HEK293 (cell line): ENCODE measurements around the gene NHP2.

Experiments used
- AEBP2 ChIP-seq: fragments of 450-650 bp; formaldehyde crosslinking; IDR thresholded peaks from 2 replicates; pipeline ENCODE4 v1.5.1; 2016; ENCODE audit warnings: missing biosample characterization, missing genetic modification characterization, borderline replicate concordance
- CTCF ChIP-seq: fragments of 450-650 bp; formaldehyde crosslinking; IDR thresholded peaks from 2 replicates; pipeline ENCODE4 v1.5.1; 2016; ENCODE audit warnings: missing biosample characterization, missing genetic modification characterization
- KLF16 ChIP-seq: fragments of 450-650 bp; formaldehyde crosslinking; IDR thresholded peaks from 2 replicates; pipeline ENCODE4 v1.5.1; 2017; ENCODE audit warnings: missing biosample characterization, missing genetic modification characterization
- OVOL3 ChIP-seq: fragments of 450-650 bp; formaldehyde crosslinking; IDR thresholded peaks from 2 replicates; pipeline ENCODE4 v1.5.1; 2016; ENCODE audit warnings: missing biosample characterization, missing genetic modification characterization
- SP2 ChIP-seq: fragments of 450-650 bp; formaldehyde crosslinking; IDR thresholded peaks from 2 replicates; pipeline ENCODE4 v1.5.1; 2016; ENCODE audit warnings: missing biosample characterization, missing genetic modification characterization
- TSHZ1 ChIP-seq: fragments of 450-650 bp; formaldehyde crosslinking; IDR thresholded peaks from 2 replicates; pipeline ENCODE4 v1.5.1; 2016; ENCODE audit warnings: missing biosample characterization, missing genetic modification characterization, borderline replicate concordance
- YY1 ChIP-seq: fragments of 450-650 bp; formaldehyde crosslinking; IDR thresholded peaks from 2 replicates; pipeline ENCODE4 v1.5.1; 2018; ENCODE audit warnings: missing biosample characterization, missing genetic modification characterization
- ZBTB1 ChIP-seq: fragments of 450-650 bp; formaldehyde crosslinking; IDR thresholded peaks from 2 replicates; pipeline ENCODE4 v1.5.1; 2016; ENCODE audit warnings: missing biosample characterization, missing genetic modification characterization
- ZBTB21 ChIP-seq: fragments of 450-650 bp; formaldehyde crosslinking; IDR thresholded peaks from 2 replicates; pipeline ENCODE4 v1.5.1; 2017; ENCODE audit warnings: missing biosample characterization, missing genetic modification characterization
- ZNF148 ChIP-seq: fragments of 450-650 bp; formaldehyde crosslinking; IDR thresholded peaks from 2 replicates; pipeline ENCODE4 v1.5.0; 2017; ENCODE audit warnings: missing biosample characterization, missing genetic modification characterization, borderline replicate concordance
- ZNF16 ChIP-seq: fragments of 450-650 bp; formaldehyde crosslinking; IDR thresholded peaks from 2 replicates; pipeline ENCODE4 v1.5.1; 2016; ENCODE audit warnings: low read depth, missing biosample characterization, missing genetic modification characterization
- ZNF23 ChIP-seq: fragments of 450-650 bp; formaldehyde crosslinking; IDR thresholded peaks from 2 replicates; pipeline ENCODE4 v1.5.1; 2016; ENCODE audit warnings: missing biosample characterization, missing genetic modification characterization, borderline replicate concordance
- ZNF274 ChIP-seq, 2 experiments: fragments of 200-500 bp in 1 of 2; fragments of 450-650 bp in 1 of 2; sonication (Bioruptor generic) in 1 of 2; formaldehyde crosslinking in 1 of 2; IDR thresholded peaks; 2 replicates each; pipeline versions ENCODE4 v1.5.1 to v1.6.1; 2014 to 2016; ENCODE audit warnings: borderline replicate concordance in 1 of 2, inconsistent platforms in 1 of 2, low read length in 1 of 2, missing biosample characterization in 1 of 2, missing genetic modification characterization in 1 of 2
- ZNF692 ChIP-seq: fragments of 450-650 bp; formaldehyde crosslinking; IDR thresholded peaks from 2 replicates; pipeline ENCODE4 v1.5.1; 2016; ENCODE audit warnings: missing biosample characterization, missing genetic modification characterization

DNA sequence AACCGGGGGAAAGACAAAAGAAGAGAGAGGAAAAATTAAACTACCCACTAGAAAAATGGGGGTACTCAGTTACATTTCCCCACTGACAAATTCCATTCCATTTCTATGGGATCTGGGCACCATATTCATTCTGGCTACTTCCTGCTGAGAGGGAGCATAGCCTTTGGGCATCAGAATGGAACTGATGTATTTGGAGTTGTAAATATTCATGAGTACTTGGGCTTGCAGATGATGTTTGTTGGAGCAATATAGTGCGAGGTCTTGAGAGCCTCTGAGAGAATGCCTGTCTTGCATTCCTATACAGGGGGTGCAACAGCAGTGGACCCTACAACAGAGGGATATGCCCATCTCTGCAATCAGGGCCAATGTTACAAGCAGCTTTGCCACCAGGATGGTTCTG lies 16.8 kb upstream of the NHP2 start:
- TF ChIP-seq ZBTB1 (tag by site-specific recombination) (no peak), ZBTB21 (tag by site-specific recombination) (no peak), AEBP2 (tag by site-specific recombination) (no peak), ZNF16 (tag by site-specific recombination) (no peak), ZNF274 (IDR thresholded peaks at IDR 0.05; ENCODE audit: low read length) (no peak), ZNF274 (tag by site-specific recombination; IDR thresholded peaks at IDR 0.05; ENCODE audit: borderline replicate concordance) (no peak), CTCF (tag by site-specific recombination) (no peak), ZNF23 (tag by site-specific recombination) (no peak), TSHZ1 (tag by site-specific recombination) (no peak), KLF16 (no peak), YY1 (no peak), ZNF148 (tag by site-specific recombination) (no peak), ZNF692 (no peak), OVOL3 (no peak), SP2 (tag by site-specific recombination) (no peak)
